Breast epithelium (tissue), 4 donors: ENCODE measurements around the gene LIPI. TPM values are rescaled to one million over a fixed set of nuclear protein-coding genes. Genes with fewer than 3 reads are reported as not detected.

Source experiments
- DNase-seq, 2 donors: peaks; one replicate each; pipeline ENCODE4 v3.0.0-alpha.2; 2019; ENCODE audit warnings: low spot score in 2 of 2
- H3K27ac ChIP-seq, 2 donors: fragments of 200-600 bp; sonication (generic) in 1 of 2; one replicate each; pipeline ENCODE4 v1.5.1; 2016 to 2019; ENCODE audit warnings: mild to moderate bottlenecking in 1 of 2
- H3K27me3 ChIP-seq, 2 donors: fragments of 200-600 bp; sonication (generic) in 1 of 2; one replicate each; pipeline versions ENCODE4 v1.5.1 to v1.6.0; 2017 to 2019; ENCODE audit warnings: control low read depth in 1 of 2, mild to moderate bottlenecking in 1 of 2
- H3K36me3 ChIP-seq: fragments of 200-600 bp; one replicate; pipeline ENCODE4 v1.5.1; 2019
- H3K4me1 ChIP-seq, 2 donors: fragments of 200-600 bp; sonication (generic); one replicate each; pipeline ENCODE4 v1.5.1; 2016 to 2019; ENCODE audit warnings: control low read depth in 1 of 2
- H3K4me3 ChIP-seq, 3 donors: fragments of 200-600 bp; sonication (generic); 1 replicate in 2 of 3; 2 replicates in 1 of 3; pipeline ENCODE4 v1.5.1; 2016 to 2019; ENCODE audit warnings: mild to moderate bottlenecking in 3 of 3, moderate library complexity in 2 of 3
- H3K9me3 ChIP-seq, 2 donors: fragments of 200-600 bp; sonication (generic) in 1 of 2; one replicate each; pipeline ENCODE4 v1.5.1; 2016 to 2019; ENCODE audit warnings: control low read depth in 1 of 2
- POLR2A ChIP-seq: fragments of 450-650 bp; IDR thresholded peaks from one replicate; pipeline ENCODE4 v1.6.1; 2016; ENCODE audit warnings: antibody characterized with exemption, mild to moderate bottlenecking, moderate library complexity
- POLR2AphosphoS5 ChIP-seq, 3 donors: sonication (generic); formaldehyde crosslinking; IDR thresholded peaks; one replicate each; pipeline ENCODE4 v1.6.1; 2017; ENCODE audit warnings: antibody characterized with exemption in 3 of 3
- intact Hi-C: fragments of 100-400 bp; cut with DNase I; formaldehyde crosslinking; loops from one replicate; pipeline ENCODE4 v1.15.1; 2023; ENCODE audit warnings: low total_unique reads
- total RNA-seq, 3 donors: library from RNA; depleted of rRNA; stranded (reverse); fragments of >200 nt; gene quantifications; one replicate each; pipeline ENCODE4 v1.1.0, GENCODE V29; 2016
- TF ChIP-seq, protein P1 (sequence below), 3 donors: fragments of 450-650 bp; IDR thresholded peaks; one replicate each; pipeline ENCODE4 v1.5.1; 2016 to 2017; ENCODE audit warnings: antibody characterized with exemption in 3 of 3, mild to moderate bottlenecking in 3 of 3, moderate library complexity in 3 of 3

Gene LIPI
- total RNA-seq, 3 donors from 2014 or later: not detected

DNA sequence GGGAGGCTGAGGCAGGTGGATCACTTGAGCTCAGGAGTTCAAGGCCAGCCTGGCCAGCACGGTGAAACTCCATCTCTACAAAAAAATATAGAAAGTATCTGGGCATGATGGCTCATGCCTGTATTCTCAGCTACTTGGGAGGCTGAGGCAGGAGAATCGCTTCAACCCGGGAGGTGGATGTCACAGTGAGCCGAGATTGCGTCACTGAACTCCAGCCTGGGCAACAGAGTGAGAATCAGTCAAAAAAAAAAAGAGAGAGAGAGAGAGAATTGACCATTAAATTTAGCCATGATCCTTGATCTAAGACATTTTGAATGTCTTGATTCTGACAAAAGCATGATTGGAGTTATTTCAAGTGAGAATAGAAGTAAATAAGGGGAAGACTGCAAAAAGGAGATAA is 24.3 kb upstream of the LIPI start:
- Histone ChIP-seq H3K27me3 (no peaks in the 10 kb centered on the region), H3K4me1 (no peaks in the 10 kb centered on the region), H3K4me3 (no peak overlapping the region), H3K27ac (no peak overlapping the region), H3K36me3 (no peaks in the 10 kb centered on the region), H3K9me3 (peaks cover under 1% of the 10 kb centered on the region in 2 donors)
- intact Hi-C loops: no loop called here
- no peak for DNase-seq
- TF ChIP-seq, protein P1, sequence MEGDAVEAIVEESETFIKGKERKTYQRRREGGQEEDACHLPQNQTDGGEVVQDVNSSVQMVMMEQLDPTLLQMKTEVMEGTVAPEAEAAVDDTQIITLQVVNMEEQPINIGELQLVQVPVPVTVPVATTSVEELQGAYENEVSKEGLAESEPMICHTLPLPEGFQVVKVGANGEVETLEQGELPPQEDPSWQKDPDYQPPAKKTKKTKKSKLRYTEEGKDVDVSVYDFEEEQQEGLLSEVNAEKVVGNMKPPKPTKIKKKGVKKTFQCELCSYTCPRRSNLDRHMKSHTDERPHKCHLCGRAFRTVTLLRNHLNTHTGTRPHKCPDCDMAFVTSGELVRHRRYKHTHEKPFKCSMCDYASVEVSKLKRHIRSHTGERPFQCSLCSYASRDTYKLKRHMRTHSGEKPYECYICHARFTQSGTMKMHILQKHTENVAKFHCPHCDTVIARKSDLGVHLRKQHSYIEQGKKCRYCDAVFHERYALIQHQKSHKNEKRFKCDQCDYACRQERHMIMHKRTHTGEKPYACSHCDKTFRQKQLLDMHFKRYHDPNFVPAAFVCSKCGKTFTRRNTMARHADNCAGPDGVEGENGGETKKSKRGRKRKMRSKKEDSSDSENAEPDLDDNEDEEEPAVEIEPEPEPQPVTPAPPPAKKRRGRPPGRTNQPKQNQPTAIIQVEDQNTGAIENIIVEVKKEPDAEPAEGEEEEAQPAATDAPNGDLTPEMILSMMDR (IDR thresholded peaks at IDR 0.05): no peak
- TF ChIP-seq POLR2AphosphoS5 (IDR thresholded peaks at IDR 0.05) (no peak), POLR2A (no peak)

DNA sequence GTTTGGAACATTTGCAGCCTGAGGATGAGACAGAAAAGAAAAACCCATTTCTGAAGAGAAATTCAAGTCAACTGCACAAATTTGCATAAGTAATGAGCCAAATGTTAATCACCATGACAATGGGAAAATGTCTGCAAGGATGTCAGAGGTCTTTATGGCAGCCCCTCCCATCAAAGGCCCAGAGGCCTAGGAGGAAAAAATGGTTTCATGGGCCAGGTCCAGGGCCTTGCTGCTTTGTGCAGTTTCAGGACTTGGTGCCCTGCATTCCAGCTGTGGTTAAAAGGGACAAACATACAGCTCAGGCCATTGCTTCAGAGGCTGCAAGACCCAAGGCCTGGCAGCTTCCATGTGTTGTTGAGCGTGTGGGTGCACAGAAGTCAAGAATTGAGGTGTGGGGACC is 18.6 kb upstream of the LIPI start:
- Histone ChIP-seq H3K4me3 (no peak overlapping the region), H3K9me3 (peaks cover 10 to 18% of the 10 kb centered on the region in 2 donors), H3K27me3 (no peaks in the 10 kb centered on the region), H3K4me1 (no peaks in the 10 kb centered on the region), H3K36me3 (no peaks in the 10 kb centered on the region), H3K27ac (no peak overlapping the region)
- TF ChIP-seq POLR2A (no peak), POLR2AphosphoS5 (IDR thresholded peaks at IDR 0.05) (no peak)
- TF ChIP-seq, protein P1 (IDR thresholded peaks at IDR 0.05): no peak
- DNase-seq: no peak
- intact Hi-C loops: no loop called here

DNA sequence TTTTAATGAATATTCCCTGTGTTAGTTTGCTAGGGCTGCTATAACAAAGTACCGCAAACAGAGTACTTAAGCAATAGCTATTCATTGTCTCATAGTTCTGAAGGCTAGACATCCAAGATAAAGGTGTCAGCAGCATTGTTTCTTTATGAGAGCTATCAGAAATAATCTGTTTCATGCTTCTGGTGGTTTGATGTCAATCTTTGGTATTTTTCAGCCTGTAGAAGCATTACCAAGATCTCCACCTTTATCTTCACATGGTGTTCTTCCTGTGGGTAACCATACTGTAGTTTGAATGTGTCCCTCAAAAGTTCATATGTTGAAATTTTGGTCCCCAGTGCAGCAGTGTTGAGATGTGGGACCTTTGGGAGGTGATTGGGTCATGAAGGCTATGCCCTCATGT is 12.6 kb upstream of the LIPI start:
- Histone ChIP-seq H3K27me3 (no peaks in the 10 kb centered on the region), H3K9me3 (peaks cover 0 to under 1% of the 10 kb centered on the region in 2 donors), H3K27ac (no peak overlapping the region), H3K4me1 (no peaks in the 10 kb centered on the region), H3K4me3 (no peak overlapping the region), H3K36me3 (no peaks in the 10 kb centered on the region)
- DNase-seq: no peak
- TF ChIP-seq, protein P1 (IDR thresholded peaks at IDR 0.05): no peak
- TF ChIP-seq POLR2AphosphoS5 (IDR thresholded peaks at IDR 0.05) (no peak), POLR2A (no peak)
- intact Hi-C loops: no loop called here

DNA sequence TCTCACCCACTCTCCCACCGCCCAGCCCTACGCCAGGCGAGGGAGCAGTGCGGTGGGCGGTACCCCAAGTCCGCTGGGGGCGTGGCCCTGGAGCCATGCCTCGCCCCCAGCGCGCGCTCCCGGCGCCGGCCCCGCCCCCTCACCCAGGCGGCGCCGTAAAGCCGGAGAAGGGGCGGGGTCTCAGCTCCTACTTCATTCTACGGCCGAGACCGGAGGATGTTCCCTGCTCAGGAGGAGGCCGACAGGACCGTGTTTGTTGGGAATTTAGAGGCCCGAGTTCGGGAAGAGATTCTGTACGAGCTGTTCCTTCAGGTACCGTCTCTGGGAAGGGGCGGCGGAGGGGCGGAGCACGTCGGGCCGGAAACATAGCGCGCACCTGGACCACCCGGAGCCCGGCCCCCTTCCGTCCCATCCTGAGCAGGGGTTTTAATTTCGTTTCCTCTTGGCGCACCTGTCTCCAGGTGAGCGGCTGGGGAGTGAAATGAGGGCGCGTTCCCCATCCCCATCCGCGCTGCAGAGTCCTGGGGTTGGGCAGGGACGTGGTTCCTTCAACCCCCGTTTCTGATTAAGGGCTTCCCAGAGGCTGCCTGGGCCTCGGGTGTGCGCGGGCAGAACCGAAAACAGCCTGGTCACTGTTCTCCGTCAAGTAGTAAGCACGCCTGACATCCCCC is 5.4 kb upstream of the LIPI start, which contains the start of gene RBM11:
TSS of gene RBM11 (plus strand) at position 187 of the 671 bp plus-strand sequence. CDS start at position 217, 30 bp downstream.
- H3K36me3 ChIP-seq: no peaks in the 10 kb centered on the region
- TF ChIP-seq POLR2AphosphoS5 (IDR thresholded peaks at IDR 0.05): peak in 2 of 3 donors; percentile 37 to 44
- TF ChIP-seq POLR2A: no peak
- no peaks in the 10 kb centered on the region for H3K27me3 ChIP-seq
- peak; percentile 63 to 73 for DNase-seq
- H3K4me1 ChIP-seq: no peaks in the 10 kb centered on the region
- H3K9me3 ChIP-seq: no peaks in the 10 kb centered on the region
- H3K27ac ChIP-seq: peak within 1 kb of the TSS; percentile 62 to 67
- peak within 1 kb of the TSS; percentile 47 to 86 (median 74) for H3K4me3 ChIP-seq
- intact Hi-C loops: loop anchor here (5.0 kb wide), 1 partner anchor 339 kb away; no protein-coding TSS in a partner anchor

DNA sequence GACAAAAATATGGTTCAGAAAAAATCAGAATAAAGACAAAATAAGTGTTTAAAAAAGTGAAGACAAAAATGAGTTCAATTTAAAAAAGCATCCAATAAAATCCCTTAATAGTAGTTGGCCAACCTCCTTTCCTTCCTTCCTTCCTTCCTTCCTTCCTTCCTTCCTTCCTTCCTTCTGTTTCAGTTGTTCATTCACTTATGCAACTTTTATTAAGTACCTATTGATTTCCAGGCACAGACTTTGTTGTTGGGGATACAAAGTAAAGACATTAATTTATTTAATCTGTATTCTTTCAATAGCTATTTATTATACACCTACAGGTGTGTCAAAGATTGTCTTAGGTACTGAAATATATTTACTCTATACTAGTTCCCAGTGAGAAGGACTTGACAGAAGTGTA is 2.4 kb upstream of the LIPI start:
- intact Hi-C loops: no loop called here
- H3K27me3 ChIP-seq: no peaks in the 10 kb centered on the region
- no peaks in the 10 kb centered on the region for H3K4me1 ChIP-seq
- H3K4me3 ChIP-seq: no peak overlapping the region
- DNase-seq: no peak
- no peak overlapping the region for H3K27ac ChIP-seq
- H3K36me3 ChIP-seq: no peaks in the 10 kb centered on the region
- H3K9me3 ChIP-seq: no peaks in the 10 kb centered on the region
- TF ChIP-seq POLR2A (no peak), POLR2AphosphoS5 (IDR thresholded peaks at IDR 0.05) (no peak)
- TF ChIP-seq, protein P1 (IDR thresholded peaks at IDR 0.05): no peak
